ENCODE results near the gene UGT1A6. TPM values are rescaled to one million over a fixed set of nuclear protein-coding genes. Genes with fewer than 3 reads are reported as not detected.

Gene UGT1A6
- total RNA-seq = not detected in 2 replicates

DNA sequence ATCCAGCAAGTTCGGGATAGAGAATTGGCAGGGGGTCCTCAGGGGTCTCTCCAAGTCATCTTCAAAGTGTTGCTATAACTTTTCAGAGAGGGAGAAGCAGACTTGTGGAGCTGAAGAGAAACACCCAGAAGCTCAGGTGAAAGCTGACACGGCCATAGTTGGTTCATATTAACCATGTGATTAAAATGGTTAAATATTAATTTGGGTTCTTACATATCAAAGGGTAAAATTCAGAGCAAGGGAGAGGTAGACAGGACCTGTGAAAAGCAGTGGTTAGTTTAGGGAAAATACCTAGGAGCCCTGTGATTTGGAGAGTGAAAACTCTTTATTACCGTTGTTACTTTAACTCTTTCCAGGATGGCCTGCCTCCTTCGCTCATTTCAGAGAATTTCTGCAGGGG, at the start of gene UGT1A6:
UGT1A6 (plus strand) TSS at position 243 of the 400 bp plus-strand sequence; CDS start at position 358, 115 bp downstream.

DNA sequence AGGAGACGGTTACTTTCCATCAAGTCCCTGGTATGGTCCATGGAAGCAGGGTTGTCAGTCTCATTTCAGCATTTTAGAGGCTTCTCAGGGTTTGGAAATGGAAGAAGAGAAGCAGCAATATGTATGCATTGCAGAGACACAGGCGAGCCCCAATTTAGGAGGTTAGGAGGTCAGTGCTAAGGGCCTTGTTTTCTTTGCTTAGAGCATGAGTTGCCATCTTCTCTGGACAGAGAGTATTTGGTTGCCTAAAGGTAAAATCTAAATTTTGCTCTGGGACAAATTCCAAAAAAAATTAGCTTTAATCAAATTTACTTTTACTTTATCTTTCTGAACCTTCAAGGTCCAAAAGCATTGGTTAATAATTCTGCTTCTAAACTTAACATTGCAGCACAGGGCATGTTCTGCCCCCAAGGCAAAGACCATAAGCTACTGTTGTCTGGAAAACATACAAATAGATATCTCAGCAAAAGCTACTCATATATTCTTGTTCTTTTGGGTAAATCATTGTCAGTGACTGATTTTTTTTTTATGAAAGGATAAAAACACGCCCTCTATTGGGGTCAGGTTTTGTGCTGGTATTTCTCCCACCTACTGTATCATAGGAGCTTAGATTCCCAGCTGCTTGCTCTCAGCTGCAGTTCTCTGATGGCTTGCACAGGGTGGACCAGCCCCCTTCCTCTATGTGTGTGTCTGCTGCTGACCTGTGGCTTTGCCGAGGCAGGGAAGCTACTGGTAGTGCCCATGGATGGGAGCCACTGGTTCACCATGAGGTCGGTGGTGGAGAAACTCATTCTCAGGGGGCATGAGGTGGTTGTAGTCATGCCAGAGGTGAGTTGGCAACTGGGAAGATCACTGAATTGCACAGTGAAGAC, 21.2 kb upstream of the UGT1A6 start, which contains the start of gene UGT1A9:
UGT1A9 (plus strand) TSS at position 609 of the 872 bp plus-strand sequence; CDS start at position 646, 37 bp downstream.

DNA sequence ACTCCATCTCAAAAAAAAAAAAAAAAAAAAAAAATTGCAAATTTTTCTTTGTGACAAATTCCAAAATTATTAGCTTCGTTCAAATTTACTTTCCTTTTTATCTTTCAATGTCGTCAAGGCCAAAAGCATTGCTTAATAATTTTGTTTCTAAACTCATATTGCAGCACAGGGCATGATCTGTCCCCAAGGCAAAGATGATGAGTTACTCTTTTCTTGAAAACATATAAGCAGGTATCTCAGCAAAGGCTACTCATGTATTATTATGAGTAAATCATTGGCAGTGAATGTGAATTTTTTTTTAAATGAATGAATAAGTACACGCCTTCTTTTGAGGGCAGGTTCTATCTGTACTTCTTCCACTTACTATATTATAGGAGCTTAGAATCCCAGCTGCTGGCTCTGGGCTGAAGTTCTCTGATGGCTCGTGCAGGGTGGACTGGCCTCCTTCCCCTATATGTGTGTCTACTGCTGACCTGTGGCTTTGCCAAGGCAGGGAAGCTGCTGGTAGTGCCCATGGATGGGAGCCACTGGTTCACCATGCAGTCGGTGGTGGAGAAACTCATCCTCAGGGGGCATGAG, 11.1 kb upstream of the UGT1A6 start, which contains the start of gene UGT1A7:
UGT1A7 (plus strand) TSS at position 381 of the 579 bp plus-strand sequence; CDS start at position 418, 37 bp downstream.

DNA sequence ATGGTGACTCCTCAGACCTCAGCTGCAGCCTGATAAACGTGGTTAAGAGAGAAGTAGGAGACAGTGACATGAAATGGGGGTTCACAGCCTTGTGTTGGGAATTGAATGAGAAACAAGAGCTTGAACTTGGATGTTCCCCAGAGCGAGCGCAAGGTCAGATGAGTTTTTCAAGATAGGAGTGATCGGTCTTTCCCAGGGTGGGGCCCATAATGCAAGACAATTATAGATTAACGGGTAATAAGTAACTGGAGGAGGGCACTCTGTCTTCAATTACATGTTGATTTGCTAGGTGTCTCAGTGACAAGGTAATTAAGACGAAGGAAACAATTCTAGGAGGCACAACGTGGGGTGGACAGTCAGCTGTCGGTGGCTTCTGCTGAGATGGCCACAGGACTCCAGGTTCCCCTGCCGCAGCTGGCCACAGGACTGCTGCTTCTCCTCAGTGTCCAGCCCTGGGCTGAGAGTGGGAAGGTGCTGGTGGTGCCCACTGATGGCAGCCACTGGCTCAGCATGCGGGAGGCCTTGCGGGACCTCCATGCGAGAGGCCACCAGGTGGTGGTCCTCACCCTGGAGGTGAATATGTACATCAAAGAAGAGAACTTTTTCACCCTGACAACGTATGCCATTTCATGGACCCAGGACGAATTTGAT, 20.0 kb downstream of the UGT1A6 start, which contains the start of gene UGT1A5:
UGT1A5 (plus strand) TSS at position 297 of the 651 bp plus-strand sequence; CDS start at position 382, 85 bp downstream.

DNA sequence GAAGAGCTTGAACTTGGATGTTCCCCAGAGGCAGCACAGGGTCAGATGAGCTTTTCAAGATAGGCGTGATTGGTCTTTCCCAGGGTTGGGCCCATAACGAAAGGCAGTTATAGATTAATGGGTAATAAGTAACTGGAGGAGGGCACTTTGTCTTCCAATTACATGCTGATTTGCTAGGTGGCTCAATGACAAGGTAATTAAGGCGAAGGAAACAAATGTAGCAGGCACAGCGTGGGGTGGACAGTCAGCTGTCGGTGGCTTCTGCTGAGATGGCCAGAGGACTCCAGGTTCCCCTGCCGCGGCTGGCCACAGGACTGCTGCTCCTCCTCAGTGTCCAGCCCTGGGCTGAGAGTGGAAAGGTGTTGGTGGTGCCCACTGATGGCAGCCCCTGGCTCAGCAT, 25.9 kb downstream of the UGT1A6 start, which contains the start of gene UGT1A4:
UGT1A4 (plus strand) TSS at position 185 of the 400 bp plus-strand sequence; CDS start at position 270, 85 bp downstream.

DNA sequence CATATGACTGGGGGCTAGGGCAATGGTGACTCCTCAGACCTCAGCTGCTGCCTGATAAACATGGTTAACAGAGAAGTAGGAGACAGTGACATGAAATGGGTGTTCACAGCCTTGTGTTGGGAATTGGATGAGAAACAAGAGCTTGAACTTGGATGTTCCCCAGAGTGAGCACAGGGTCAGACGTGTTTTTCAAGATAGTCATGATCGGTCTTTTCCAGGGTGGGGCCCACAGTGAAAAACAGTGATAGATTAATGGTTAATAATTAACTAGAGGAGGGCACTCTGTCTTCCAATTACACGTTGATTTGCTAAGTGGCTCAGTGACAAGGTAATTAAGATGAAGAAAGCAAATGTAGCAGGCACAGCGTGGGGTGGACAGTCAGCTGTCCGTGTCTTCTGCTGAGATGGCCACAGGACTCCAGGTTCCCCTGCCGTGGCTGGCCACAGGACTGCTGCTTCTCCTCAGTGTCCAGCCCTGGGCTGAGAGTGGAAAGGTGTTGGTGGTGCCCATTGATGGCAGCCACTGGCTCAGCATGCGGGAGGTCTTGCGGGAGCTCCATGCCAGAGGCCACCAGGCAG, 36.1 kb downstream of the UGT1A6 start, which contains the start of gene UGT1A3:
UGT1A3 (plus strand) TSS at position 320 of the 579 bp plus-strand sequence; CDS start at position 405, 85 bp downstream.

DNA sequence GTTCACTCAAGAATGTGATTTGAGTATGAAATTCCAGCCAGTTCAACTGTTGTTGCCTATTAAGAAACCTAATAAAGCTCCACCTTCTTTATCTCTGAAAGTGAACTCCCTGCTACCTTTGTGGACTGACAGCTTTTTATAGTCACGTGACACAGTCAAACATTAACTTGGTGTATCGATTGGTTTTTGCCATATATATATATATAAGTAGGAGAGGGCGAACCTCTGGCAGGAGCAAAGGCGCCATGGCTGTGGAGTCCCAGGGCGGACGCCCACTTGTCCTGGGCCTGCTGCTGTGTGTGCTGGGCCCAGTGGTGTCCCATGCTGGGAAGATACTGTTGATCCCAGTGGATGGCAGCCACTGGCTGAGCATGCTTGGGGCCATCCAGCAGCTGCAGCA, 67.4 kb downstream of the UGT1A6 start, which contains the start of gene UGT1A1:
UGT1A1 (plus strand) TSS at position 228 of the 400 bp plus-strand sequence; CDS start at position 246, 18 bp downstream.

DNA sequence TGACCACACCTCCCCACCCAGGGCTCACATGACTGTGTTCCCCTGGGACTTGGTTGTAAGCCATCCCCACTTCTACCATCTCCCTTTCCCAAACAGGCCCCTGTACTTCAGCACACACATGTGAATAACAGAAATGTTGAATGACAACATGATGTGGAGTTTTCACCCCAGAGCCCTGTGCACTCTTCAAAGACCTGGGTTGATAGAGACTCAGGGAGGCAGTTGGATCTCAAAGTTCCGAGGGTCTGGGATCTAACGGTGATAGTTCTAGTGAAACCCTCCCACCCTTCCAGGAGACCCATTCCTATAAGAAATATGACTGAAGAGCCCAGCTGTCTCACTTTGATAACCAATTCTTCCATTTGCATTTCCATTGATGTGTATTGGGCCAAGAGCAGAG, 85.3 kb downstream of the UGT1A6 start, which contains the start of gene MROH2A:
MROH2A (plus strand) TSS at position 301 of the 400 bp plus-strand sequence. CDS start 1,029 bp downstream, outside the sequence.

Other genes with a start within 250 kb of the UGT1A6 start
- gene USP40, start 126.1 kb upstream of the UGT1A6 start, total RNA-seq = 32.0 and 36.6 TPM in 2 replicates
- not detected in 2 replicates for gene UGT1A8, start 75.3 kb upstream of the UGT1A6 start, total RNA-seq
- not detected in 2 replicates for gene UGT1A10, start 56.4 kb upstream of the UGT1A6 start, total RNA-seq
- not detected in 2 replicates for gene UGT1A9, start 21.0 kb upstream of the UGT1A6 start, total RNA-seq
- not detected in 2 replicates for gene UGT1A7, start 11.0 kb upstream of the UGT1A6 start, total RNA-seq
- gene UGT1A5, start 20.0 kb downstream of the UGT1A6 start, total RNA-seq = not detected in 2 replicates
- gene UGT1A4, start 25.8 kb downstream of the UGT1A6 start, total RNA-seq = not detected in 2 replicates
- gene UGT1A3, start 36.2 kb downstream of the UGT1A6 start, total RNA-seq = not detected in 2 replicates
- not detected in 2 replicates for gene UGT1A1, start 67.4 kb downstream of the UGT1A6 start, total RNA-seq
- gene MROH2A, start 85.4 kb downstream of the UGT1A6 start, total RNA-seq = not detected in 2 replicates
- gene HJURP, start 161.6 kb downstream of the UGT1A6 start, total RNA-seq = 42.0 and 56.3 TPM in 2 replicates
- not detected in 2 replicates for gene TRPM8, start 224.5 kb downstream of the UGT1A6 start, total RNA-seq